ENCODE measurements around the gene MRPL11. TPM values are rescaled to one million over a fixed set of nuclear protein-coding genes. Genes with fewer than 3 reads are reported as not detected.

The MRPL11 gene
- total RNA-seq, 3 donors from 2014 or later (not counting 1 experiment from before 2014, with no cell fraction given): 20.7 to 24.2 (median 23.9) TPM

- intact Hi-C loops (cut with micrococcal nuclease): loop anchor here (2.0 kb wide), 1 partner anchor 13 kb away; the partner anchor contains the start of gene DPP3
Measured at GRCh38 chr11:66467756-66468155, 29.1 kb upstream of the MRPL11 start.

GRCh38 chr11:66467034-66467659 lies 28.5 kb upstream of the MRPL11 start:
- 2% methylated on average over 72 of the region's 72 CpGs for WGBS (ENCODE audit: insufficient coverage)
- Mint-ChIP-seq H3K4me3 (peak overlapping the region; percentile 94), H3K9me3 (no peaks in the 10 kb centered on the region), H3K27me3 (ENCODE audit: low read depth in 2 of 2) (no peaks in the 10 kb centered on the region), H3K36me3 (no peaks in the 10 kb centered on the region), H3K4me1 (peaks cover 13 to 21% of the 10 kb centered on the region in 2 donors), H3K27ac (peak overlapping the region in 1 of 2 donors; percentile 93)
- Histone ChIP-seq H3K27me3 (ENCODE audit: control insufficient read depth, insufficient read depth, low read length) (no peaks in the 10 kb centered on the region), H3K4me3 (ENCODE audit: low read length) (peak overlapping the region; percentile 37), H3K9me3 (ENCODE audit: control insufficient read depth, insufficient read depth, low read length) (no peaks in the 10 kb centered on the region), H3K4me1 (ENCODE audit: control insufficient read depth, insufficient read depth, low read length) (peaks cover 20% of the 10 kb centered on the region), H3K27ac (ENCODE audit: low read length) (no peak overlapping the region), H3K36me3 (ENCODE audit: control insufficient read depth, insufficient read depth, low read length) (no peaks in the 10 kb centered on the region)
- DNase-seq (peak in 1 of 2 donors; percentile 71), ATAC-seq (peak; percentile 37 to 63 (median 47))
- intact Hi-C loops (cut with micrococcal nuclease): loop anchor here (2.0 kb wide), 1 partner anchor 14 kb away; the partner anchor contains the start of gene DPP3
- TF ChIP-seq CTCF (IDR thresholded peaks at IDR 0.05): peak; percentile 46

More at GRCh38 chr11:66467756-66468155, 29.1 kb upstream of the MRPL11 start:
- Histone ChIP-seq H3K9me3 (ENCODE audit: control insufficient read depth, insufficient read depth, low read length) (no peaks in the 10 kb centered on the region), H3K36me3 (ENCODE audit: control insufficient read depth, insufficient read depth, low read length) (no peaks in the 10 kb centered on the region), H3K27me3 (ENCODE audit: control insufficient read depth, insufficient read depth, low read length) (no peaks in the 10 kb centered on the region), H3K4me3 (ENCODE audit: low read length) (no peak overlapping the region), H3K4me1 (ENCODE audit: control insufficient read depth, insufficient read depth, low read length) (peaks cover 20% of the 10 kb centered on the region), H3K27ac (ENCODE audit: low read length) (no peak overlapping the region)
- H3K9me3 Mint-ChIP-seq: no peaks in the 10 kb centered on the region
- H3K4me3 Mint-ChIP-seq: peak overlapping the region; percentile 94
- H3K27me3 Mint-ChIP-seq (ENCODE audit: low read depth in 2 of 2): no peaks in the 10 kb centered on the region
- peaks cover 13 to 21% of the 10 kb centered on the region in 2 donors for H3K4me1 Mint-ChIP-seq
- H3K36me3 Mint-ChIP-seq: no peaks in the 10 kb centered on the region
- no peak for TF ChIP-seq CTCF (IDR thresholded peaks at IDR 0.05)
- no peak for ATAC-seq
- DNase-seq: peak in 1 of 2 donors; percentile 32
- peak overlapping the region in 1 of 2 donors; percentile 83 for H3K27ac Mint-ChIP-seq
- 35% methylated on average over 6 of the region's 6 CpGs for WGBS (ENCODE audit: insufficient coverage)

DNA sequence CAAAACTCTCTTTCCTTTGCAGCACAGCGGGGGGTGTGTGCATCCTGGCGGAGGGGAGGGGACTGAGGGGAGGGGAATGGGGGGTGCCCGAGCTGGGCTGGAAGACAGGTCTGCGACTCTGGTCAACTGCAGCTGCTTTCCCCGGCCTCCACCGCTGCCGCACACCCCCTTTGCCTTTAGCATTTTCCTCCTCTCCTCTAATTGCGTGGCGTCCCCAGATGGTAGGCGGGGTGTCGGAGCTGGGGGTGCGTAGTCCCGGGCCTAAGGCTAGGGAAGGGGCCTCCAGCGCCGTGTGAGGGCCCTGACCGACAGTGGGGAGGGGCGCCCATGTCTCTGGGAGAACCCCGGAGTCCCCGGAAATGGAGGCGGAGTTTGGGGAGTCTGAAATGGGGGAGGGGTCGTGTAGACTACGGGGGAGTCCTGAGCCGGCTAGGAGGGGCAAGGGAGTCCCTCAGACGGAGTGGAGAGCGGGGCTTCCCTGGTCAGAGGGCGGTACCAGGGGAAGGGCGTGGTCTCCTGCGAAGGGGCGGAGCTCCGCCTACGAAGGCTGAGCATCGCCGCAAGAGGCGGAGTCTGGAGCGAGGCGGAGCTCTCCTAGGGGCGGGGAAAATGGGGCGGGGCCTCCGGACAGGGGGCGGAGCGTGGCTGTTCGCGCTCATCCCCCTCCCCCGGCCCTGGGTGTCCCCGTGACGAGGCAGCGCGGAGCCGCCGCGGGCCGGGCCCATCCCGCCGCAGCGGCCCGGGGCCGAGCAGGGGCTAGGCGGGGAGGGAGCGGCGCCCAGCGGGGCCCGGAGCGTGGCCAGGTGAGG lies 27.8 kb upstream of the MRPL11 start, which contains the start of gene PELI3:
Gene PELI3, plus strand, starts transcription at position 681 of the 809 bp plus-strand sequence. CDS start 1,224 bp downstream, outside the sequence.
- Mint-ChIP-seq H3K36me3 (no peaks in the 10 kb centered on the region), H3K4me3 (peak within 1 kb of the TSS; percentile 94), H3K27me3 (ENCODE audit: low read depth in 2 of 2) (no peaks in the 10 kb centered on the region), H3K27ac (peak within 1 kb of the TSS; percentile 72 to 93), H3K4me1 (peaks cover 13 to 21% of the 10 kb centered on the region in 2 donors), H3K9me3 (no peaks in the 10 kb centered on the region)
- intact Hi-C loops (cut with micrococcal nuclease): loop anchor here (2.0 kb wide), 1 partner anchor 14 kb away; the partner anchor contains the start of gene DPP3
- peak within 1 kb of the TSS; percentile 58 for H3K4me3 ChIP-seq (ENCODE audit: low read length)
- peaks cover 20% of the 10 kb centered on the region for H3K4me1 ChIP-seq (ENCODE audit: control insufficient read depth, insufficient read depth, low read length)
- H3K9me3 ChIP-seq (ENCODE audit: control insufficient read depth, insufficient read depth, low read length): no peaks in the 10 kb centered on the region
- under 1% methylated on average over 56 of the region's 63 CpGs for WGBS (ENCODE audit: insufficient coverage)
- peak within 1 kb of the TSS; percentile 76 for H3K27ac ChIP-seq (ENCODE audit: low read length)
- DNase-seq: peak; percentile 90 to 98
- peak; percentile 91 to 98 (median 92) for ATAC-seq
- TF ChIP-seq CTCF (IDR thresholded peaks at IDR 0.05): no peak
- H3K27me3 ChIP-seq (ENCODE audit: control insufficient read depth, insufficient read depth, low read length): no peaks in the 10 kb centered on the region
- no peaks in the 10 kb centered on the region for H3K36me3 ChIP-seq (ENCODE audit: control insufficient read depth, insufficient read depth, low read length)

Measured in natural killer cell (primary cell).